Fibroblast of the conjunctiva (primary cell): ENCODE results near the gene CDKN2B-AS1.
"Not testable (repeated sequence)": the region's sequence is repeated elsewhere in the genome, so short reads cannot be mapped to it uniquely, and the experiment has no call there.

Experiments used
- DNase-seq: peaks from one replicate; pipeline ENCODE4 v3.0.0-alpha.2; 2010; ENCODE audit warnings: low read depth

The CDKN2B-AS1 gene

GRCh38 chr9:22044583-22044982 is 50.0 kb downstream of the CDKN2B-AS1 start:
- DNase-seq: no peak

DNA sequence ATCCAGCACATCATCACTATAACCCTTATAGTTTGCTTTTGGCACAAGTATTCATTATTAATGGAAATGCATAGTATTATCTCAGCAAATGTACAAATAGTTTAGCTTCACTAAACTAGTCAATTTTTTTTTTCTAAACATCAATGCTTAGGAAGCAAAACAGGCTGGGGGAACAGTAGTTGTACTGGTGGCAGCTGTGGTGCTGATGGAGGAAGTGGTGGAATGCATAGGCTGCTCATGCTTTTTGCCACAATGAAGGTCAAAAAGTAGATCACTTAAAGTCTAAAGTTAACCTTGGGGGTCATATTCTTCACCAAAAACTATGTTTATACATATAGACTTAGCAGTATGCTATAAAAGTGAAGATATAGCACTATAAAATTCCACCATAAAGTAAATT is 50.8 kb downstream of the CDKN2B-AS1 start:
- no peak for DNase-seq

DNA sequence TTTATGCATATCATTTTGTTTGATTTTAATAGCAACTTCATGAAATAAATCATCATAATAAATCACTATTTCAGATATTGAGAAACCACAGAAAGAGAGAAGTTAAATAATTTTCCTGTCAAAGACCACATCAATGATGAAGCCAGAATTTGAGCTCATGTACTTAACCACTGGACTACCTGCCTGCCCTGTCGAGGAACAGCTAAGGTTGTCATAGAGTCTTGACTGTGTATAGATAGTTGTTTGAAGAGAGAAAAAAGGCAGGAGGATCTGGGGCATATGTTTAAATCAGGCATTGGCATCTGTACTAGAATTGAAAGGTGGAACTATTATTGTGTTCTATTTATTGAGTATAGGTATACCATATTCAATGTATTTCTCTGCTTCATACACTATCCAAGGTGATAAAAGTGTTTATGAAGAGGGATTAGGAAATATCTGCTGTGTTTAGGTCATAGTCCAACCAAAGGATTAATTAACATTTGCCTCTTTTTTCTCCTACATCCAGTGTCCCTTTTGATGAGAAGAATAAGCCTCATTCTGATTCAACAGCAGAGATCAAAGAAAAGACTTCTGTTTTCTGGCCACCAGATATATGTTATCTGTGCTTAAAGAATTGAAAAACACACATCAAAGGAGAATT is 51.8 kb downstream of the CDKN2B-AS1 start:
- DNase-seq: no peak

DNA sequence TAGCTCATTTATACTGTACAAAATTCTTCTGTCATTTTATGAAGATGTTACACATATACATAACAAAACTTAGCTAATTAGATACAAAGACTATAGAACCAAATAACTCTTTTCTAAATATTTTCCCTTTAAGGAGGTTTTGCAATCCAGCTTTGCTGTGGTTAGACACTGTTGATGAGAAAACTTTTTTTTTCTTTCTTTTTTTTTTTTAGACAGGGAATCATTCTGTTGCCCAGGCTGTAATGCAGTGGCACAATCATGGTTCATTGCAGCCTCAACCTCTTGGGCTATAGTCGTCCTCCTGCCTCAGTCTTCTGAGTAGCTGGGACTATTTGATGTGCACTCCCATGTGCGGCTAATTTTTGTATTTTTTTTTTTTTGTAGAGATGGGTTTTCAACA is 53.0 kb downstream of the CDKN2B-AS1 start:
- DNase-seq: no peak

GRCh38 chr9:22049411-22049810 is 54.8 kb downstream of the CDKN2B-AS1 start:
- no peak for DNase-seq

DNA sequence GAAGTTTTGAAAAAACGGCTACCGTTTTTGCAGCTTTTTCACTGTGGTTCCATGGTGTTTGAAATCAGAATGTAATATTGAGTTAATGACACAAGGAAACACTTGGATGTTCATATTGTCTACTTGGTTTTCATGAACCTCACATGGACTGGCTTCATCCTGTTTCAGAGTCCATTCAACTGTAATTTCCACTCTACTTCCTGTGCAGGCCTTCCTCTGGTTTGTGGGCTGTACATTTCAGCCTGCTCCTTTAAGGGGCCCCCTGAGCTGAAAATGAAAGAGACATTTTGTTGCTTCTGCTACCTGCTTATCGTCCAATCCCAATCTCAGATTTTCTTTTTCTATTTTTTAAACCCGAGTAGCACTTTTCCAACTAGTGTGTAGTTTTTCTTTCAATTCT is 56.3 kb downstream of the CDKN2B-AS1 start:
- no peak for DNase-seq

DNA sequence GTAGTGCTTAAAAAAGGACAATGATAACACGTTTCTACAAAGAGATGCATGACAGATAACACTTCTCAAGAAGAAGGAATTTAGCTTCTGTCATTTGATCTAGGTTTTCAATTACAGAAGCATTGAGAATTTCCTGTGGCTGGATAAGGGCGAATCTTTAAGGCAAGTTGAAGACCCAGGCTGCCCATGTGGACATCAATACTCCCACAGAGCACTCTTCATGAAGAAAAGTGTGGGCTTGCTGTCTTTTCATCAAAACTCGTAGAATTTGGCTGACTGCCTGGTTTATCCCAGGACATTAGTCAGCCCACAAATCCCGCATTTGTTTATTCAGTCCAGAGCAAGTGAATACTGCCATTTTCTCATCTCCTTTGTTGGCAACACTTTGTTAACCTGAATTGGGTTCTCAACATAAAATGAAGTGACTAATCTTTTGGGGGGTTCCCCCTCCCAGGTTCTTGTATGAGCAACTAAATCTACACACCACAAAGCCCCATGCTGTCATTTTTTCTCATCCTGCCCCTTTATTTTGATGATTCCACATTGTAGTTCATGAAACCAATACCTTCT is 57.9 kb downstream of the CDKN2B-AS1 start:
- peak; percentile 80 for DNase-seq

GRCh38 chr9:22053178-22053577 is 58.6 kb downstream of the CDKN2B-AS1 start:
- DNase-seq: no peak

- DNase-seq: no peak
Observed at GRCh38 chr9:22054076-22054475, 59.5 kb downstream of the CDKN2B-AS1 start.

- DNase-seq: no peak
Observed at GRCh38 chr9:22054529-22054928, 59.9 kb downstream of the CDKN2B-AS1 start.

DNA sequence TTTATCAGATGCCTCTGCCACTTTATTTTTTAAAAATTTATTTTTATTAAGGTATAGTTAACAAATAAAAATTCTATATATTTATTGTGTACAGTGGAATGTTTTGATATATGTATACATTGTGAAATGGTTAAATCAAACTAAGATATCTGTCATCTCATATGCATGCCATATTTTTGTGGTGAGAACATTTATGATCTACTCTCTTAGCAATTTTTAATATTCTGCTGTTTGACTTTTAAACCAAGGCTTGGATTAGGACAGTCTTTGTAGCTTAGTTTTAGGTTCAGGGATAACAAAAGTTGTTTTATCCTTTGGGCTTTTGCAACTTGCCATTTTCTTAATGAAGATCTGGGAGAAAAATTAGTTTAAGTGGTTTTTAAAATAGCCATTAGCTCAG is 60.5 kb downstream of the CDKN2B-AS1 start:
- DNase-seq: no peak

DNA sequence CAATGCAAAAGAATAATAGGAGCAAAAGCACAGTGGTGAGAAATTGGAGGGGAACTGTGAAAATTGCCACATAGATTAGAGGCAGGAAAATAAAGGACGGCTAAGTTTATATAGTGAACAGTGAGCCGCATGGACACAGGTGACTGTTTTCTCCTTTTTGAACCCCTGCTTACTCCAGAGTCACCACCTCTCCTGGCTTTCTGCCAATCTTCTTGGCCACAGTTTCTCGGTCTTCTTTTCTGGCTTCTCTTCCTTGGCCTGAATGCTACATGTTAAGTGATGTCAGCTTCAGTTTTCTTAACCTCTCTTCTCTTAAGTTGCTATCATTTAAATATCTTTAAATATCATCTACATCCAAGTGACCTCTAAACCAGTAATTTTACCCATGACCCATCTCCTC is 61.8 kb downstream of the CDKN2B-AS1 start:
- no peak for DNase-seq

- not testable (repeated sequence) for DNase-seq
Observed at GRCh38 chr9:22057972-22058371, 63.4 kb downstream of the CDKN2B-AS1 start.

- DNase-seq: no peak
Observed at GRCh38 chr9:22060831-22061383, 66.3 kb downstream of the CDKN2B-AS1 start.

DNA sequence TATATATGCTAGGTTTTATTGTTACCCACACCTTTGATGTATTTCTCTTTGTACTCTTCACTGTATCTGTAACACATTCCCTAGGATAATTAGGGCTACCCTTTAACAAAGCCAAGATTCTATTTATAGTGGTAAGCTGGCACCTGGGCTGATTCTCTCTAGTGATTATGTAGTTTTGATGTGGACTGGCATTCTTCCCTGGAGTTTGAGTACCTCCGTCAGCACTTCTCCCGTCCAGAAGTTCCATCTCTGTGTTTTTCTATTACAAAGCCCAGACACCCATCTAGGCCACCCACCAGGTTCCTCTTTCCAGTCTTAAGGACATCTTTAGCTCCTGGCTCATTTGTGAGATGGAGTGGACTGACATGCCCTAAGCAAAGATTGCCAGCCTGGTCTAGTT is 70.4 kb downstream of the CDKN2B-AS1 start:
- no peak for DNase-seq

- DNase-seq: no peak
Observed at GRCh38 chr9:22065431-22066200, 71.0 kb downstream of the CDKN2B-AS1 start.

- DNase-seq: no peak
Observed at GRCh38 chr9:22067196-22067595, 72.6 kb downstream of the CDKN2B-AS1 start.

DNA sequence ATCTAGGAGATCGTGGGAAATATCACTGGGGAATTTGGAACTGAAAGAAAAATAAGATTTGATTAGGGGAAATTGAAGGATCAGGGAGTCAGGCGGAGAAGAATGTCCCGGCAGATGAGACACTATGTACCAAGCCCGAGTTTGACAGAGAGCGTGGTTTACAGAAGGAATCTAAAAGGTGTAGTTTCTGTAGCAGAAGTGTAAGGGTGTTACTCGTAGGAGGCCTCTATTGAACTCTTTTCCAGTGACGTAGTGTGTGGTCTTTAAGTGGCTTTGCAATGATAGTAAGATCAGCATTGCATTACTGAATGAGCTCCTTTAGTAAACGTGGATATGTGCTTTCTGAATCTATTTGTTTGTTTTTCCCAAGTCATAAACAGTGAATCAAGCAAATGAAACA is 73.8 kb downstream of the CDKN2B-AS1 start:
- no peak for DNase-seq

GRCh38 chr9:22073349-22073748 is 78.8 kb downstream of the CDKN2B-AS1 start:
- no peak for DNase-seq

DNA sequence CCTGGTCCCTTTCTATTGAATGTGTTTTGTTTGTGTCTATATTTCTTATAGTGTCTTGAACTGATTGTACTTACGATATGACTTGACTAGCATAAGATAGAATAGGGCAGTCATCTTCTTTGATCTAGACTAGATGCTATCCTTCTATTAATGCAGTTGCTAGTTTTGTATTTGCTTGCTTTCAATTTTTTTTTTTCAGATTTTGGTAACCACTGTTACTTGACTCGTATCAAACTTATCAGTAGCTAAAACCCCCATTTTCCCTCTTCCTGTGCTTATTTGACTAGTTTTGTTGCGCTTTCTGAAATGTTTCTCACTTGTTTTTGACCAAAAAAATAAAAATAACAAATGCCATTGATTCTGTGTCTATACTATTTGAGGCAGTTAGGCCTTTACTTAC is 83.5 kb downstream of the CDKN2B-AS1 start:
- DNase-seq: no peak

DNA sequence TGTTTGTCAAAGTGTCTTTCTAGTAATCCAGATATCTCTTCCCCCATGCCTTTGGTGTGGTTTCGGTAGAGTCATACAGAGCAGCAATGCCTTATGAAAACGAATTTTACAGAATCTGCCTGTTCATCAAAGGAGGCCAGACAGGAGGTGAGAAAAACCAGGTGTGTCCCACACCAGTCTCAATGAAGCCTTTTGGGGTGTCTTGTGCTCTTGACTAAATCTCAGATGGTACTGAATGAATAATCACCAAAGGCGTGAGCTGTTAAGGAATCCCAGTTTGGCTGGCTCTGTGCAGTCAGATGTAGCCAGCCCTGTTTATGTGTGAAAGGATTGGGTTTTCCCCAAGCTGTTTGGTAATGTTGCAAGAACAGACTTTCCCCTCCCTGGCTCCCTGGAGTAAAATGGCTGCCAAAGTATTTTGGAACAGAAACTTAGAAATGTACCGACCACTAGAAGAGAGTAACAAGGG is 85.3 kb downstream of the CDKN2B-AS1 start:
- peak; percentile 77 for DNase-seq

- peak; percentile 61 for DNase-seq
Observed at GRCh38 chr9:22084336-22085035, 89.9 kb downstream of the CDKN2B-AS1 start.
